Neural cell (in vitro differentiated cells): ENCODE measurements around the gene IFNK. TPM values are rescaled to one million over a fixed set of nuclear protein-coding genes. Genes with fewer than 3 reads are reported as not detected.

Source experiments
- H2AFZ ChIP-seq: fragments of 200-600, 300-800 bp; sonication (generic), shearing (Covaris generic); 2 replicates; pipeline ENCODE4 v1.6.0; 2014; ENCODE audit warnings: low read depth, mild to moderate bottlenecking, antibody characterized with exemption, low read length, moderate library complexity
- H3F3A ChIP-seq: fragments of 200-600 bp; shearing (Covaris generic); 2 replicates; pipeline ENCODE4 v1.6.1; 2016; ENCODE audit warnings: mild to moderate bottlenecking, moderate library complexity, mixed read lengths, antibody characterized with exemption, low read length; ENCODE audit not compliant: insufficient read depth, poor library complexity, severe bottlenecking
- H3K27ac ChIP-seq: fragments of 200-600, 300-800 bp; sonication (generic), shearing (Covaris generic); 2 replicates; pipeline ENCODE4 v1.5.1; 2014; ENCODE audit warnings: mild to moderate bottlenecking, low read length, moderate library complexity
- H3K27me3 ChIP-seq: fragments of 300-800, 200-600 bp; sonication (generic), shearing (Covaris generic); 2 replicates; pipeline ENCODE4 v1.6.0; 2014; ENCODE audit warnings: mild to moderate bottlenecking, low read depth, low read length, moderate library complexity; ENCODE audit not compliant: insufficient read depth
- H3K36me3 ChIP-seq: fragments of 300-800, 200-600 bp; sonication (generic), shearing (Covaris generic); 2 replicates; pipeline ENCODE4 v1.5.1; 2014; ENCODE audit warnings: mild to moderate bottlenecking, antibody characterized with exemption, low read length, moderate library complexity; ENCODE audit not compliant: insufficient read depth
- H3K4me2 ChIP-seq: fragments of 300-800, 200-600 bp; sonication (generic), shearing (Covaris generic); 2 replicates; pipeline ENCODE4 v1.6.0; 2014; ENCODE audit warnings: mild to moderate bottlenecking, low read length
- H3K4me3 ChIP-seq: fragments of 300-800, 200-600 bp; sonication (generic), shearing (Covaris generic); 2 replicates; pipeline ENCODE4 v1.5.1; 2014; ENCODE audit warnings: mild to moderate bottlenecking, low read length, moderate library complexity
- H3K79me2 ChIP-seq: fragments of 200-600 bp; shearing (Covaris generic); replicated peaks from 2 replicates; pipeline ENCODE4 v1.6.0; 2014; ENCODE audit warnings: mild to moderate bottlenecking, low read length, moderate library complexity; ENCODE audit not compliant: insufficient read depth
- H3K9ac ChIP-seq: fragments of 300-800, 200-600 bp; sonication (generic), shearing (Covaris generic); 2 replicates; pipeline ENCODE4 v1.6.1; 2016; ENCODE audit warnings: mild to moderate bottlenecking, low read length, mixed read lengths
- H3K9me2 ChIP-seq: fragments of 200-600 bp; shearing (Covaris generic); 2 replicates; pipeline ENCODE4 v1.6.1; 2016; ENCODE audit warnings: mild to moderate bottlenecking, low read length, mixed read lengths; ENCODE audit not compliant: insufficient read depth
- H3K9me3 ChIP-seq: fragments of 200-600, 300-800 bp; sonication (generic), shearing (Covaris generic); 2 replicates; pipeline ENCODE4 v1.6.1; 2016; ENCODE audit warnings: mild to moderate bottlenecking, mixed run types, low read length, moderate library complexity, mixed read lengths
- H4K20me1 ChIP-seq: fragments of 200-600 bp; shearing (Covaris generic); 2 replicates; pipeline ENCODE4 v1.6.1; 2016; ENCODE audit warnings: mild to moderate bottlenecking, mixed run types; ENCODE audit not compliant: insufficient read depth
- CTCF ChIP-seq: fragments of 450-650 bp; IDR thresholded peaks from 2 replicates; pipeline ENCODE4 v1.5.1; 2014; ENCODE audit warnings: antibody characterized with exemption, mild to moderate bottlenecking, moderate library complexity; ENCODE audit not compliant: poor library complexity, severe bottlenecking
- EP300 ChIP-seq: fragments of 450-650 bp; conservative IDR thresholded peaks from 2 replicates; pipeline ENCODE4 v1.6.1; 2014; ENCODE audit warnings: antibody characterized with exemption, mild to moderate bottlenecking, moderate library complexity; ENCODE audit not compliant: poor library complexity, severe bottlenecking
- EZH2 ChIP-seq: fragments of 200-600, 300-800 bp; shearing (Covaris generic), sonication (generic); IDR thresholded peaks from 2 replicates; pipeline ENCODE4 v1.6.1; 2014; ENCODE audit warnings: antibody characterized with exemption, low read length, borderline replicate concordance, mild to moderate bottlenecking; ENCODE audit not compliant: insufficient read depth, poor library complexity, severe bottlenecking
- MXI1 ChIP-seq: fragments of 450-650 bp; conservative IDR thresholded peaks from 2 replicates; pipeline ENCODE4 v1.6.1; 2014; ENCODE audit warnings: antibody characterized with exemption, mild to moderate bottlenecking; ENCODE audit not compliant: poor library complexity, severe bottlenecking
- POLR2AphosphoS5 ChIP-seq: IDR thresholded peaks from 2 replicates; pipeline ENCODE4 v1.6.1; 2012
- RAD21 ChIP-seq: fragments of 450-650 bp; conservative IDR thresholded peaks from 2 replicates; pipeline ENCODE4 v1.6.1; 2014; ENCODE audit warnings: antibody characterized with exemption, mild to moderate bottlenecking, moderate library complexity
- REST ChIP-seq: IDR thresholded peaks from 2 replicates; pipeline ENCODE4 v1.6.1; 2012; ENCODE audit warnings: borderline replicate concordance
- SMC3 ChIP-seq: fragments of 450-650 bp; conservative IDR thresholded peaks from 2 replicates; pipeline ENCODE4 v1.6.1; 2014; ENCODE audit warnings: antibody characterized with exemption, mild to moderate bottlenecking, moderate library complexity; ENCODE audit not compliant: poor library complexity
- TAF1 ChIP-seq: IDR thresholded peaks from 2 replicates; pipeline ENCODE4 v1.6.1; 2012; ENCODE audit warnings: low read depth
- polyA plus RNA-seq: library from polyadenylated mRNA; depleted of rRNA; stranded (reverse); fragments of >200 nt; gene quantifications from 2 replicates; pipeline ENCODE4 v1.2.3, GENCODE V29; 2014

The IFNK gene
- polyA plus RNA-seq, 1 donor from 2014 or later = not detected

GRCh38 chr9:27487128-27487640 lies 36.9 kb upstream of the IFNK start:
- Histone ChIP-seq H3K36me3 (no peaks in the 10 kb centered on the region), H4K20me1 (no peaks in the 10 kb centered on the region), H2AFZ (no peak overlapping the region), H3K9me3 (no peaks in the 10 kb centered on the region), H3K9me2 (no peaks in the 10 kb centered on the region), H3K27ac (no peak overlapping the region), H3K9ac (no peak overlapping the region), H3K4me3 (no peak overlapping the region), H3F3A (no peaks in the 10 kb centered on the region), H3K27me3 (no peaks in the 10 kb centered on the region), H3K4me2 (no peak overlapping the region), H3K79me2 (peaks cover 9% of the 10 kb centered on the region)
- no peak for TF ChIP-seq CTCF
- no peak for TF ChIP-seq TAF1
- TF ChIP-seq SMC3 = no peak
- TF ChIP-seq EP300 = no peak
- no peak for TF ChIP-seq MXI1
- no peak for TF ChIP-seq POLR2AphosphoS5
- no peak for TF ChIP-seq EZH2
- TF ChIP-seq RAD21 = no peak
- TF ChIP-seq REST = no peak

DNA sequence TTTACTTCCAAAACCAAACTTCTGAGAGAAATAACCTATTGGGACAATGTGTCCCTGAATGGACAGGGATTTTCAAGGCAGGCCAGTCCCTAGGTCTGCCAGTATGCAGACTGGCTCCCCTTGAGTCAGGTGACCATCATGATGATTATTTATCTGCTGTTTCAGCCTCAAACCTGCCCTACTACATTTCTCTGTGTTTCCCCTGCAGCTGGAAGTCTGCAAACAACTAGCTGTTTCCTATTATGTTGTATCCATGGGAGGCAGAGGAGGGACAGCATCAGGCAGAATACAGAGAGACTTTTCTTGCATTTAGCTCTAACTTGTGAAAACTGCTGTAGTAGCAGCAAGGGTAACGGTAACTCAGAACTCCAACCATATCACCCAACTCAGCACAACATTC lies 36.2 kb upstream of the IFNK start:
- Histone ChIP-seq H3K79me2 (peaks cover 9% of the 10 kb centered on the region), H3K9ac (no peak overlapping the region), H3K4me3 (no peak overlapping the region), H3K27ac (no peak overlapping the region), H2AFZ (no peak overlapping the region), H3K27me3 (no peaks in the 10 kb centered on the region), H4K20me1 (no peaks in the 10 kb centered on the region), H3K9me3 (no peaks in the 10 kb centered on the region), H3K36me3 (no peaks in the 10 kb centered on the region), H3F3A (no peaks in the 10 kb centered on the region), H3K4me2 (no peak overlapping the region), H3K9me2 (no peaks in the 10 kb centered on the region)
- TF ChIP-seq EZH2 = no peak
- TF ChIP-seq REST = no peak
- TF ChIP-seq SMC3 = no peak
- no peak for TF ChIP-seq CTCF
- TF ChIP-seq MXI1 = no peak
- no peak for TF ChIP-seq EP300
- no peak for TF ChIP-seq RAD21
- no peak for TF ChIP-seq POLR2AphosphoS5
- TF ChIP-seq TAF1 = no peak
